Esophagus muscularis mucosa (tissue), 4 donors: ENCODE data around the gene OGA.

Experiments
- EP300 ChIP-seq: sonication (generic); formaldehyde crosslinking; IDR thresholded peaks from one replicate; pipeline ENCODE4 v1.6.1; 2017; ENCODE audit warnings: antibody characterized with exemption
- POLR2A ChIP-seq: fragments of 450-650 bp; IDR thresholded peaks from one replicate; pipeline ENCODE4 v1.6.1; 2017; ENCODE audit warnings: antibody characterized with exemption, moderate library complexity, mild to moderate bottlenecking, low read depth
- POLR2AphosphoS5 ChIP-seq, 2 donors: sonication (generic); formaldehyde crosslinking; IDR thresholded peaks; one replicate each; pipeline ENCODE4 v1.6.1; 2017; ENCODE audit warnings: antibody characterized with exemption in 2 of 2
- TF ChIP-seq, protein P1 (sequence below), 3 experiments: fragments of 200-600 bp in 2 of 3; fragments of 450-650 bp in 1 of 3; sonication (generic) in 2 of 3; IDR thresholded peaks; one replicate each; pipeline ENCODE4 v1.5.1; 2017 to 2019; ENCODE audit warnings: antibody characterized with exemption in 3 of 3, mild to moderate bottlenecking in 2 of 3, moderate library complexity in 1 of 3

DNA sequence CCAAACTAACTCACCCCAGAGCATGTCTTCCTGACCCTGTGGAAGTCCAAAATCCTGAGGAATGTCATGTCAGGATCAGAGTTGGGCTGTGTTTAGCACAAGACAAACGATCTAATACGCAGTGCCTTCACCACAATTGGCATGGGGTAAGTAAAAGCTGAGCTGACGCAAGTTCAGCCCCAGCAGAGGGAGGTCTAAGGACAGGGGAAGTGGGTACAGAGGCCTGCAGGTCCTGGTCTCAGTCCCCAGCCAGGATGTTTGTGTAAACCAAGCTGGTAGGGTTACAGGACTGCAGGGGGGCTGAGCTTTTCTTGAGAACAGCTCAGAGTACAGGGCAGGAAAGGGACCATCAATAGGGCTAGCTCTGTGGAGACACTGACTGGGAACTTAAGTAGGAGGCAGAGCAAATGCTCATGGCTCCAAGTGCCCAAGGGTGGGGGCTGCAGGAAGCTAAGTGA lies 30.7 kb upstream of the OGA start:
- TF ChIP-seq, protein P1, sequence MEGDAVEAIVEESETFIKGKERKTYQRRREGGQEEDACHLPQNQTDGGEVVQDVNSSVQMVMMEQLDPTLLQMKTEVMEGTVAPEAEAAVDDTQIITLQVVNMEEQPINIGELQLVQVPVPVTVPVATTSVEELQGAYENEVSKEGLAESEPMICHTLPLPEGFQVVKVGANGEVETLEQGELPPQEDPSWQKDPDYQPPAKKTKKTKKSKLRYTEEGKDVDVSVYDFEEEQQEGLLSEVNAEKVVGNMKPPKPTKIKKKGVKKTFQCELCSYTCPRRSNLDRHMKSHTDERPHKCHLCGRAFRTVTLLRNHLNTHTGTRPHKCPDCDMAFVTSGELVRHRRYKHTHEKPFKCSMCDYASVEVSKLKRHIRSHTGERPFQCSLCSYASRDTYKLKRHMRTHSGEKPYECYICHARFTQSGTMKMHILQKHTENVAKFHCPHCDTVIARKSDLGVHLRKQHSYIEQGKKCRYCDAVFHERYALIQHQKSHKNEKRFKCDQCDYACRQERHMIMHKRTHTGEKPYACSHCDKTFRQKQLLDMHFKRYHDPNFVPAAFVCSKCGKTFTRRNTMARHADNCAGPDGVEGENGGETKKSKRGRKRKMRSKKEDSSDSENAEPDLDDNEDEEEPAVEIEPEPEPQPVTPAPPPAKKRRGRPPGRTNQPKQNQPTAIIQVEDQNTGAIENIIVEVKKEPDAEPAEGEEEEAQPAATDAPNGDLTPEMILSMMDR (IDR thresholded peaks at IDR 0.05), result no peak
- no peak for TF ChIP-seq EP300
- TF ChIP-seq POLR2A, result no peak
- TF ChIP-seq POLR2AphosphoS5 (IDR thresholded peaks at IDR 0.05), result no peak
